ENCODE data around the gene KLC1. TPM values are rescaled to one million over a fixed set of nuclear protein-coding genes. Genes with fewer than 3 reads are reported as not detected.
A peak's percentile ranks its signal among the peaks of the same experiment; 100 is the strongest.

Gene KLC1
- total and polyA plus RNA-seq, 7 donors = 25.0 to 399 (median 216) TPM

- peaks cover 0 to 9% (median 4%) of the 10 kb centered on the region in 4 donors for H3K4me1 ChIP-seq
- intact Hi-C loops (cut with DNase I) = no loop called here
- no peak overlapping the region for H3K4me3 ChIP-seq
- 92 to 93% methylated on average over 9 of the region's 9 CpGs for WGBS, 2 donors
- no peaks in the 10 kb centered on the region for H3K9me3 ChIP-seq
- DNase-seq = peak; percentile 56
- H3K27me3 ChIP-seq = no peaks in the 10 kb centered on the region
- no peak for TF ChIP-seq CTCF (IDR thresholded peaks at IDR 0.05)
- TF ChIP-seq POLR2A (IDR thresholded peaks at IDR 0.05) = no peak
- TF ChIP-seq POLR2AphosphoS5 (IDR thresholded peaks at IDR 0.05) = no peak
- TF ChIP-seq EP300 (IDR thresholded peaks at IDR 0.05) = no peak
- H3K27ac ChIP-seq = peak overlapping the region in 1 of 4 donors; percentile 32
- H3K36me3 ChIP-seq = peaks cover 0 to 39% (median 6%) of the 10 kb centered on the region in 4 donors
Observed at GRCh38 chr14:103741876-103742275, 112.9 kb downstream of the KLC1 start.

- intact Hi-C loops (cut with DNase I) = no loop called here
- peaks cover 0 to 1% (median 0%) of the 10 kb centered on the region in 4 donors for H3K4me1 ChIP-seq
- no peaks in the 10 kb centered on the region for H3K27me3 ChIP-seq
- no peak overlapping the region for H3K4me3 ChIP-seq
- DNase-seq = peak; percentile 43
- WGBS, 2 donors = 96 to 97% methylated on average over 14 of the region's 14 CpGs
- TF ChIP-seq CTCF (IDR thresholded peaks at IDR 0.05) = no peak
- no peak for TF ChIP-seq POLR2AphosphoS5 (IDR thresholded peaks at IDR 0.05)
- no peak for TF ChIP-seq EP300 (IDR thresholded peaks at IDR 0.05)
- TF ChIP-seq POLR2A (IDR thresholded peaks at IDR 0.05) = no peak
- H3K36me3 ChIP-seq = peaks cover 0 to 39% (median 6%) of the 10 kb centered on the region in 4 donors
- H3K27ac ChIP-seq = peak overlapping the region in 1 of 4 donors; percentile 32
- no peaks in the 10 kb centered on the region for H3K9me3 ChIP-seq
Observed at GRCh38 chr14:103742499-103743255, 113.7 kb downstream of the KLC1 start.

- intact Hi-C loops (cut with DNase I) = no loop called here
- TF ChIP-seq EP300 (IDR thresholded peaks at IDR 0.05) = no peak
- no peak for TF ChIP-seq CTCF (IDR thresholded peaks at IDR 0.05)
- no peak for TF ChIP-seq POLR2A (IDR thresholded peaks at IDR 0.05)
- no peak for TF ChIP-seq POLR2AphosphoS5 (IDR thresholded peaks at IDR 0.05)
- Histone ChIP-seq H3K9me3 (no peaks in the 10 kb centered on the region), H3K4me3 (no peak overlapping the region), H3K36me3 (peaks cover 0 to 40% (median 4%) of the 10 kb centered on the region in 4 donors), H3K4me1 (no peaks in the 10 kb centered on the region), H3K27ac (no peak overlapping the region), H3K27me3 (no peaks in the 10 kb centered on the region)
- WGBS, 2 donors = 92 to 94% methylated on average over 15 of the region's 15 CpGs
- peak; percentile 39 for DNase-seq
Observed at GRCh38 chr14:103743691-103744090, 114.7 kb downstream of the KLC1 start.

- whole genome bisulfite sequencing, 2 donors = 85 to 88% methylated on average over 15 of the region's 15 CpGs
- DNase-seq = peak; percentile 36
- no peaks in the 10 kb centered on the region for H3K27me3 ChIP-seq
- no peak overlapping the region for H3K27ac ChIP-seq
- TF ChIP-seq EP300 (IDR thresholded peaks at IDR 0.05) = no peak
- TF ChIP-seq POLR2A (IDR thresholded peaks at IDR 0.05) = no peak
- TF ChIP-seq POLR2AphosphoS5 (IDR thresholded peaks at IDR 0.05) = no peak
- no peak for TF ChIP-seq CTCF (IDR thresholded peaks at IDR 0.05)
- H3K4me3 ChIP-seq = no peak overlapping the region
- no peaks in the 10 kb centered on the region for H3K9me3 ChIP-seq
- intact Hi-C loops (cut with DNase I) = no loop called here
- H3K36me3 ChIP-seq = peaks cover 0 to 43% (median 4%) of the 10 kb centered on the region in 4 donors
- H3K4me1 ChIP-seq = no peaks in the 10 kb centered on the region
Observed at GRCh38 chr14:103744621-103745395, 115.8 kb downstream of the KLC1 start.

Data from sigmoid colon (tissue), 7 donors.